ENCODE results near the gene MPV17L2. TPM values are rescaled to one million over a fixed set of nuclear protein-coding genes. Genes with fewer than 3 reads are reported as not detected.

Gene MPV17L2
- total RNA-seq, 1 donor from 2014 or later = 17.2 TPM

DNA sequence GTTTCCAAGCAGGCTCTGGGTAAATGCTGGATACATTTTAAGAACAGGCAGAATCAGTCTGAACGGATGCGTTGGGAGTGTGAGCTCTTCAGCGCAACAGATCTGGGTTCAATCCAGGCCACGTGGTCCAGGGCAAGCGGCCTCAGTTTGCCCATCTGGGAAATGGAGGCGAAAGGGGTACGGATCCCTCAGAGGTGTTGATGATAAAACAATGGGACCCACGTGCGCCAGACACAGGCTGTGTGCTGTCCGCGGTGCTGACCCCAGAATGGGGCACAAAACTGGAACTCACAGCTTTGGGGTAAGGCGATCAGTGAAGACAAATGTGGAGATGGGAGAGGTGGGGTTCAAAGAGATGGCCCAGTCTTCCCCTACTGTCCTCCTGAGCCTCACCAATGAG, 46.3 kb downstream of the MPV17L2 start:
- no peak for TF ChIP-seq CTCF (conservative IDR thresholded peaks at IDR 0.05)
- Mint-ChIP-seq H3K9me3 (no peaks in the 10 kb centered on the region), H3K27ac (ENCODE audit: unreplicated experiment) (no peak overlapping the region), H3K4me3 (no peak overlapping the region), H3K36me3 (ENCODE audit: low read depth) (no peaks in the 10 kb centered on the region), H3K27me3 (ENCODE audit: low read depth) (peaks cover 55% of the 10 kb centered on the region), H3K4me1 (no peaks in the 10 kb centered on the region)
- no peak for DNase-seq (ENCODE audit: low read depth, low spot score)

DNA sequence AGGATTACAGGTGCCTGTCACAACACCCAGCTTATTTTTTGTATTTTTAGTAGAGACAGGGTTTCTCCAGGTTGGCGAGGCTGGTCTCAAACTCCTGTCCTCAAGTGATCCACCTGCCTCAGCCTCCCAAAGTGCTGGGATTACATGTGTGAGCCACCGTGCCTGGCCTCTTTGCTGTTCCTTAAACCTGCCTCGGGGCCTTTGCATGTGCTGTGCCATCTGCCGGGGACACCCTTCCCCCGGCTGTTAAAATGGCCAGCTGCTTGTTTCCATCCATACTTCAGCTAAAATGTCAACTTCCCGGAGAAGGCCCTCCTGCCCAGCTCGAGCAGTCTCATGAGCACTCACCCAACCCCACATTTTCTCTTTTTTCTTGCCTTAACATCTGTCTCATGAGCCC, 52.3 kb downstream of the MPV17L2 start:
- Mint-ChIP-seq H3K27ac (ENCODE audit: unreplicated experiment) (no peak overlapping the region), H3K4me1 (no peaks in the 10 kb centered on the region), H3K36me3 (ENCODE audit: low read depth) (no peaks in the 10 kb centered on the region), H3K27me3 (ENCODE audit: low read depth) (peaks cover 14% of the 10 kb centered on the region), H3K4me3 (no peak overlapping the region), H3K9me3 (no peaks in the 10 kb centered on the region)
- DNase-seq (ENCODE audit: low read depth, low spot score) = no peak
- TF ChIP-seq CTCF (conservative IDR thresholded peaks at IDR 0.05) = no peak

Other genes starting within 250 kb of the MPV17L2 start
- gene KCNN1, start 226.1 kb upstream of the MPV17L2 start, total RNA-seq = 6.2 and 6.5 TPM in 2 replicates
- gene ARRDC2, start 185.0 kb upstream of the MPV17L2 start, total RNA-seq = 0.56 and 1.2 TPM in 2 replicates
- not detected in 2 replicates for gene IL12RB1, start 106.3 kb upstream of the MPV17L2 start, total RNA-seq
- 12.6 and 13.4 TPM in 2 replicates for gene MAST3, start 95.4 kb upstream of the MPV17L2 start, total RNA-seq
- 72.5 and 74.8 TPM in 2 replicates for gene PIK3R2, start 40.1 kb upstream of the MPV17L2 start, total RNA-seq
- not detected in 2 replicates for gene IFI30, start 19.4 kb upstream of the MPV17L2 start, total RNA-seq
- 9.2 and 9.9 TPM in 2 replicates for gene RAB3A, start 10.8 kb downstream of the MPV17L2 start, total RNA-seq
- 0.09 and 0.25 TPM in 2 replicates for gene PDE4C, start 33.2 kb downstream of the MPV17L2 start, total RNA-seq
- 2.2 and 2.5 TPM in 2 replicates for gene IQCN, start 81.2 kb downstream of the MPV17L2 start, total RNA-seq
- gene JUND, start 88.4 kb downstream of the MPV17L2 start, total RNA-seq = 73.6 and 85.1 TPM in 2 replicates
- 283 and 292 TPM in 2 replicates for gene LSM4, start 129.9 kb downstream of the MPV17L2 start, total RNA-seq
- 5.2 and 8.3 TPM in 2 replicates for gene PGPEP1, start 147.4 kb downstream of the MPV17L2 start, total RNA-seq
- gene GDF15, start 192.9 kb downstream of the MPV17L2 start, total RNA-seq = 1.2 TPM in 2 replicates
- gene LRRC25, start 204.4 kb downstream of the MPV17L2 start, total RNA-seq = not detected in 2 replicates
- gene SSBP4, start 226.2 kb downstream of the MPV17L2 start, total RNA-seq = 68.0 and 71.8 TPM in 2 replicates
- 251 and 254 TPM in 2 replicates for gene ISYNA1, start 244.9 kb downstream of the MPV17L2 start, total RNA-seq